GM19238 (cell line): Measurements from ENCODE around the gene RASSF4.

Source experiments
- DNase-seq: peaks from one replicate; pipeline ENCODE4 v3.0.0; 2011; ENCODE audit warnings: low spot score; ENCODE audit not compliant: insufficient read length

RASSF4 gene

GRCh38 chr10:44988957-44989585 is 29.5 kb downstream of the RASSF4 start:
- DNase-seq: no peak

GRCh38 chr10:44989597-44990301 is 30.1 kb downstream of the RASSF4 start:
- no peak for DNase-seq

GRCh38 chr10:44990302-44990655 is 30.7 kb downstream of the RASSF4 start:
- DNase-seq: no peak

- no peak for DNase-seq
Observed at GRCh38 chr10:44990965-44991364, 31.4 kb downstream of the RASSF4 start.

- DNase-seq: no peak
Observed at GRCh38 chr10:44991571-44991970, 32.0 kb downstream of the RASSF4 start.

- no peak for DNase-seq
Observed at GRCh38 chr10:44992070-44992731, 32.6 kb downstream of the RASSF4 start.

- DNase-seq: no peak
Observed at GRCh38 chr10:44992732-44993225, 33.2 kb downstream of the RASSF4 start.

GRCh38 chr10:44993226-44993921 is 33.8 kb downstream of the RASSF4 start:
- no peak for DNase-seq

- DNase-seq: no peak
Observed at GRCh38 chr10:44993922-44994751, 34.5 kb downstream of the RASSF4 start.

GRCh38 chr10:44994752-44995530 is 35.3 kb downstream of the RASSF4 start:
- no peak for DNase-seq

GRCh38 chr10:44995581-44995913 is 35.9 kb downstream of the RASSF4 start:
- DNase-seq: no peak

- DNase-seq: no peak
Observed at GRCh38 chr10:44995914-44996669, 36.5 kb downstream of the RASSF4 start.

GRCh38 chr10:44997105-44997748 is 37.6 kb downstream of the RASSF4 start:
- DNase-seq: no peak

GRCh38 chr10:44998146-44998631 is 38.6 kb downstream of the RASSF4 start:
- no peak for DNase-seq

GRCh38 chr10:45000138-45000751 is 40.6 kb downstream of the RASSF4 start:
- DNase-seq: no peak

GRCh38 chr10:45000752-45001380 is 41.3 kb downstream of the RASSF4 start, which contains the start of gene ZNF22:
ZNF22 (plus strand) TSS chr10:45000923; CDS start chr10:45003369, 2,446 bp downstream.
- peak; percentile 74 for DNase-seq

- DNase-seq: peak; percentile 68
Observed at GRCh38 chr10:45001381-45002148, 42.0 kb downstream of the RASSF4 start.
